WTC11 (cell line): ENCODE results near the gene PCIF1. TPM values are rescaled to one million over a fixed set of nuclear protein-coding genes. Genes with fewer than 3 reads are reported as not detected.

Experiments used
- ATAC-seq: fragments of 200-7000 bp; cut with Tn5 transposase; 2 replicates; pipeline ENCODE4 v1.10.0; 2021; ENCODE audit warnings: mild to moderate bottlenecking, moderate library complexity
- CTCF ChIA-PET: fragments of 300-600 bp; sonication (Branson Sonifier 250); formaldehyde crosslinking; loops from one replicate; lab custom pipeline; 2021; ENCODE audit warnings: antibody characterized with exemption; lab: Charles Lee
- POLR2A ChIA-PET: fragments of 350-600 bp; sonication (Branson Sonifier 250); formaldehyde crosslinking; loops from one replicate; lab custom pipeline; 2021; ENCODE audit warnings: antibody characterized with exemption; lab: Charles Lee
- DNase-seq: peaks from one replicate; pipeline ENCODE4 v3.0.0; 2021; ENCODE audit warnings: low spot score
- H3K27ac Mint-ChIP-seq: 2 replicates; pipeline ENCODE4 v1.8.0; 2021; ENCODE audit warnings: mixed read lengths
- H3K27me3 Mint-ChIP-seq: 2 replicates; pipeline ENCODE4 v1.8.0; 2021; ENCODE audit warnings: low read depth, mild to moderate bottlenecking, moderate library complexity, mixed read lengths
- H3K36me3 Mint-ChIP-seq: 2 replicates; pipeline ENCODE4 v1.8.0; 2021; ENCODE audit warnings: mixed read lengths
- H3K4me1 Mint-ChIP-seq: 2 replicates; pipeline ENCODE4 v1.8.0; 2022; ENCODE audit warnings: mixed read lengths
- H3K4me3 Mint-ChIP-seq: 2 replicates; pipeline ENCODE4 v1.8.0; 2021; ENCODE audit warnings: mild to moderate bottlenecking, moderate library complexity, mixed read lengths
- H3K9me3 Mint-ChIP-seq: 2 replicates; pipeline ENCODE4 v1.8.0; 2021; ENCODE audit warnings: mixed read lengths
- ATF1 ChIP-seq: sonication (generic); formaldehyde crosslinking; IDR thresholded peaks from 2 replicates; pipeline ENCODE4 v1.8.1; 2023; ENCODE audit warnings: mild to moderate bottlenecking, moderate library complexity, missing genetic modification reagents
- CDX4 ChIP-seq: fragments of 250-450 bp; sonication (Bioruptor Pico); IDR thresholded peaks from 2 replicates; pipeline ENCODE4 v1.9.0; 2021; ENCODE audit warnings: moderate library complexity, mild to moderate bottlenecking, inconsistent platforms, borderline replicate concordance
- CREM ChIP-seq: sonication (generic); formaldehyde crosslinking; IDR thresholded peaks from 2 replicates; pipeline ENCODE4 v1.8.1; 2022; ENCODE audit warnings: mild to moderate bottlenecking, missing genetic modification reagents, moderate library complexity
- E2F5 ChIP-seq: sonication (generic); formaldehyde crosslinking; IDR thresholded peaks from 2 replicates; pipeline ENCODE4 v1.8.1; 2022; ENCODE audit warnings: mild to moderate bottlenecking, moderate library complexity, missing genetic modification reagents
- FOXJ3 ChIP-seq: sonication (generic); formaldehyde crosslinking; IDR thresholded peaks from 2 replicates; pipeline ENCODE4 v1.9.0; 2021; ENCODE audit warnings: missing genetic modification reagents, mild to moderate bottlenecking, borderline replicate concordance
- FOXK1 ChIP-seq: sonication (generic); formaldehyde crosslinking; IDR thresholded peaks from 2 replicates; pipeline ENCODE4 v1.8.0; 2022; ENCODE audit warnings: mild to moderate bottlenecking, moderate library complexity, missing genetic modification reagents
- FOXP1 ChIP-seq: sonication (generic); formaldehyde crosslinking; IDR thresholded peaks from 2 replicates; pipeline ENCODE4 v1.8.0; 2022; ENCODE audit warnings: missing genetic modification reagents, mild to moderate bottlenecking, moderate library complexity, borderline replicate concordance
- HMGA2 ChIP-seq: fragments of 250-450 bp; sonication (Bioruptor Pico); IDR thresholded peaks from 2 replicates; pipeline ENCODE4 v1.4.0; 2021; ENCODE audit warnings: mild to moderate bottlenecking, moderate library complexity
- MXD4 ChIP-seq: fragments of 250-450 bp; sonication (Bioruptor Pico); IDR thresholded peaks from 2 replicates; pipeline ENCODE4 v1.8.0; 2021; ENCODE audit warnings: mild to moderate bottlenecking, moderate library complexity, borderline replicate concordance
- NFYB ChIP-seq: sonication (generic); formaldehyde crosslinking; conservative IDR thresholded peaks from 2 replicates; pipeline ENCODE4 v1.8.0; 2022; ENCODE audit warnings: low read depth, missing genetic modification reagents
- NR2C2 ChIP-seq: sonication (generic); formaldehyde crosslinking; IDR thresholded peaks from 2 replicates; pipeline ENCODE4 v1.8.0; 2022; ENCODE audit warnings: mild to moderate bottlenecking, missing genetic modification reagents
- RELA ChIP-seq: sonication (generic); formaldehyde crosslinking; IDR thresholded peaks from 2 replicates; pipeline ENCODE4 v1.8.1; 2022; ENCODE audit warnings: missing genetic modification reagents, mild to moderate bottlenecking, borderline replicate concordance
- RORB ChIP-seq: fragments of 250-450 bp; sonication (Bioruptor Pico); IDR thresholded peaks from 2 replicates; pipeline ENCODE4 v1.9.0; 2021; ENCODE audit warnings: mild to moderate bottlenecking
- SMAD3 ChIP-seq: sonication (generic); formaldehyde crosslinking; IDR thresholded peaks from 2 replicates; pipeline ENCODE4 v1.8.0; 2022; ENCODE audit warnings: missing genetic modification reagents, mild to moderate bottlenecking, borderline replicate concordance
- ZNF232 ChIP-seq: sonication (generic); formaldehyde crosslinking; IDR thresholded peaks from 2 replicates; pipeline ENCODE4 v1.8.0; 2022; ENCODE audit warnings: mild to moderate bottlenecking, missing genetic modification reagents
- total RNA-seq: library from RNA; stranded (reverse); gene quantifications from 3 replicates; pipeline ENCODE4 v1.2.3, GENCODE V29; 2021
- TF ChIP-seq, protein P1 (sequence below): fragments of 250-450 bp; sonication (Bioruptor Pico); IDR thresholded peaks from 2 replicates; pipeline ENCODE4 v1.9.0; 2021; ENCODE audit warnings: mild to moderate bottlenecking, borderline replicate concordance
- TF ChIP-seq, protein P2 (sequence below): sonication (generic); formaldehyde crosslinking; IDR thresholded peaks from 2 replicates; pipeline ENCODE4 v1.8.1; 2022; ENCODE audit warnings: mild to moderate bottlenecking, missing genetic modification reagents, moderate library complexity, borderline replicate concordance
- TF ChIP-seq, protein P3 (sequence below): sonication (generic); formaldehyde crosslinking; IDR thresholded peaks from 2 replicates; pipeline ENCODE4 v1.8.0; 2022; ENCODE audit warnings: mild to moderate bottlenecking, missing genetic modification reagents
- TF ChIP-seq, protein P4 (sequence below): sonication (generic); formaldehyde crosslinking; IDR thresholded peaks from 2 replicates; pipeline ENCODE4 v1.8.1; 2022; ENCODE audit warnings: missing genetic modification reagents, borderline replicate concordance
- TF ChIP-seq, protein P5 (sequence below): sonication (generic); formaldehyde crosslinking; IDR thresholded peaks from 2 replicates; pipeline ENCODE4 v1.8.1; 2022; ENCODE audit warnings: low read depth, missing genetic modification reagents, borderline replicate concordance
- TF ChIP-seq, protein P6 (sequence below): sonication (generic); formaldehyde crosslinking; IDR thresholded peaks from 2 replicates; pipeline ENCODE4 v1.8.0; 2023; ENCODE audit warnings: missing genetic modification reagents

Gene PCIF1
- total RNA-seq, 1 experiment from 2014 or later = 42.2 TPM

GRCh38 chr20:45890985-45891983, 43.2 kb upstream of the PCIF1 start, which contains the start of the genes CTSA and NEURL2:
TSS of gene CTSA (plus strand) at chr20:45891335. CDS start at chr20:45891569, 234 bp downstream.
TSS of gene NEURL2 (minus strand) at chr20:45891208. CDS start at chr20:45890991, 217 bp downstream.
- DNase-seq = peak; percentile 91
- ChIA-PET POLR2A (interaction anchor here (1.2 to 2.2 kb wide), 5 partner anchors 21 to 68 kb away, joined by 3 to 19 read pairs (median 8); partner anchors contain the start of genes PCIF1 and PLTP), CTCF (interaction anchor here (1.0 to 3.0 kb wide), 19 partner anchors 10 to 120 kb away, joined by 3 to 38 read pairs (median 12); partner anchors contain the start of genes PCIF1, PLTP, SNX21 and TNNC2)
- H3K27me3 Mint-ChIP-seq = no peaks in the 10 kb centered on the region; the same call in 1 of the 2 replicates
- H3K9me3 Mint-ChIP-seq = no peaks in the 10 kb centered on the region
- peak; percentile 33 for ATAC-seq
- peak within 1 kb of the TSS; percentile 78; the same call in 1 of the 2 replicates for H3K27ac Mint-ChIP-seq
- H3K36me3 Mint-ChIP-seq = peaks cover 4% of the 10 kb centered on the region
- peaks cover 12% of the 10 kb centered on the region for H3K4me1 Mint-ChIP-seq
- H3K4me3 Mint-ChIP-seq = peak within 1 kb of the TSS; percentile 87
- TF ChIP-seq, protein P1, sequence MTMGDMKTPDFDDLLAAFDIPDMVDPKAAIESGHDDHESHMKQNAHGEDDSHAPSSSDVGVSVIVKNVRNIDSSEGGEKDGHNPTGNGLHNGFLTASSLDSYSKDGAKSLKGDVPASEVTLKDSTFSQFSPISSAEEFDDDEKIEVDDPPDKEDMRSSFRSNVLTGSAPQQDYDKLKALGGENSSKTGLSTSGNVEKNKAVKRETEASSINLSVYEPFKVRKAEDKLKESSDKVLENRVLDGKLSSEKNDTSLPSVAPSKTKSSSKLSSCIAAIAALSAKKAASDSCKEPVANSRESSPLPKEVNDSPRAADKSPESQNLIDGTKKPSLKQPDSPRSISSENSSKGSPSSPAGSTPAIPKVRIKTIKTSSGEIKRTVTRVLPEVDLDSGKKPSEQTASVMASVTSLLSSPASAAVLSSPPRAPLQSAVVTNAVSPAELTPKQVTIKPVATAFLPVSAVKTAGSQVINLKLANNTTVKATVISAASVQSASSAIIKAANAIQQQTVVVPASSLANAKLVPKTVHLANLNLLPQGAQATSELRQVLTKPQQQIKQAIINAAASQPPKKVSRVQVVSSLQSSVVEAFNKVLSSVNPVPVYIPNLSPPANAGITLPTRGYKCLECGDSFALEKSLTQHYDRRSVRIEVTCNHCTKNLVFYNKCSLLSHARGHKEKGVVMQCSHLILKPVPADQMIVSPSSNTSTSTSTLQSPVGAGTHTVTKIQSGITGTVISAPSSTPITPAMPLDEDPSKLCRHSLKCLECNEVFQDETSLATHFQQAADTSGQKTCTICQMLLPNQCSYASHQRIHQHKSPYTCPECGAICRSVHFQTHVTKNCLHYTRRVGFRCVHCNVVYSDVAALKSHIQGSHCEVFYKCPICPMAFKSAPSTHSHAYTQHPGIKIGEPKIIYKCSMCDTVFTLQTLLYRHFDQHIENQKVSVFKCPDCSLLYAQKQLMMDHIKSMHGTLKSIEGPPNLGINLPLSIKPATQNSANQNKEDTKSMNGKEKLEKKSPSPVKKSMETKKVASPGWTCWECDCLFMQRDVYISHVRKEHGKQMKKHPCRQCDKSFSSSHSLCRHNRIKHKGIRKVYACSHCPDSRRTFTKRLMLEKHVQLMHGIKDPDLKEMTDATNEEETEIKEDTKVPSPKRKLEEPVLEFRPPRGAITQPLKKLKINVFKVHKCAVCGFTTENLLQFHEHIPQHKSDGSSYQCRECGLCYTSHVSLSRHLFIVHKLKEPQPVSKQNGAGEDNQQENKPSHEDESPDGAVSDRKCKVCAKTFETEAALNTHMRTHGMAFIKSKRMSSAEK (CRISPR knock-in tag) = no peak
- TF ChIP-seq, protein P2, sequence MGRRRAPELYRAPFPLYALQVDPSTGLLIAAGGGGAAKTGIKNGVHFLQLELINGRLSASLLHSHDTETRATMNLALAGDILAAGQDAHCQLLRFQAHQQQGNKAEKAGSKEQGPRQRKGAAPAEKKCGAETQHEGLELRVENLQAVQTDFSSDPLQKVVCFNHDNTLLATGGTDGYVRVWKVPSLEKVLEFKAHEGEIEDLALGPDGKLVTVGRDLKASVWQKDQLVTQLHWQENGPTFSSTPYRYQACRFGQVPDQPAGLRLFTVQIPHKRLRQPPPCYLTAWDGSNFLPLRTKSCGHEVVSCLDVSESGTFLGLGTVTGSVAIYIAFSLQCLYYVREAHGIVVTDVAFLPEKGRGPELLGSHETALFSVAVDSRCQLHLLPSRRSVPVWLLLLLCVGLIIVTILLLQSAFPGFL (CRISPR knock-in tag) = no peak
- no peak for TF ChIP-seq E2F5 (CRISPR knock-in tag)
- no peak for TF ChIP-seq ATF1 (CRISPR knock-in tag)
- no peak for TF ChIP-seq CREM
- TF ChIP-seq RELA = peak; percentile 44; the same call in 1 of the 2 replicates
- TF ChIP-seq RORB = no peak
- no peak for TF ChIP-seq HMGA2 (CRISPR knock-in tag)
- TF ChIP-seq, protein P3, sequence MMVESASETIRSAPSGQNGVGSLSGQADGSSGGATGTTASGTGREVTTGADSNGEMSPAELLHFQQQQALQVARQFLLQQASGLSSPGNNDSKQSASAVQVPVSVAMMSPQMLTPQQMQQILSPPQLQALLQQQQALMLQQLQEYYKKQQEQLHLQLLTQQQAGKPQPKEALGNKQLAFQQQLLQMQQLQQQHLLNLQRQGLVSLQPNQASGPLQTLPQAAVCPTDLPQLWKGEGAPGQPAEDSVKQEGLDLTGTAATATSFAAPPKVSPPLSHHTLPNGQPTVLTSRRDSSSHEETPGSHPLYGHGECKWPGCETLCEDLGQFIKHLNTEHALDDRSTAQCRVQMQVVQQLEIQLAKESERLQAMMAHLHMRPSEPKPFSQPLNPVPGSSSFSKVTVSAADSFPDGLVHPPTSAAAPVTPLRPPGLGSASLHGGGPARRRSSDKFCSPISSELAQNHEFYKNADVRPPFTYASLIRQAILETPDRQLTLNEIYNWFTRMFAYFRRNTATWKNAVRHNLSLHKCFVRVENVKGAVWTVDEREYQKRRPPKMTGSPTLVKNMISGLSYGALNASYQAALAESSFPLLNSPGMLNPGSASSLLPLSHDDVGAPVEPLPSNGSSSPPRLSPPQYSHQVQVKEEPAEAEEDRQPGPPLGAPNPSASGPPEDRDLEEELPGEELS (CRISPR knock-in tag) = peak; percentile 85; the same call in 1 of the 2 replicates
- no peak for TF ChIP-seq NFYB
- peak; percentile 93 for TF ChIP-seq FOXP1
- TF ChIP-seq, protein P4, sequence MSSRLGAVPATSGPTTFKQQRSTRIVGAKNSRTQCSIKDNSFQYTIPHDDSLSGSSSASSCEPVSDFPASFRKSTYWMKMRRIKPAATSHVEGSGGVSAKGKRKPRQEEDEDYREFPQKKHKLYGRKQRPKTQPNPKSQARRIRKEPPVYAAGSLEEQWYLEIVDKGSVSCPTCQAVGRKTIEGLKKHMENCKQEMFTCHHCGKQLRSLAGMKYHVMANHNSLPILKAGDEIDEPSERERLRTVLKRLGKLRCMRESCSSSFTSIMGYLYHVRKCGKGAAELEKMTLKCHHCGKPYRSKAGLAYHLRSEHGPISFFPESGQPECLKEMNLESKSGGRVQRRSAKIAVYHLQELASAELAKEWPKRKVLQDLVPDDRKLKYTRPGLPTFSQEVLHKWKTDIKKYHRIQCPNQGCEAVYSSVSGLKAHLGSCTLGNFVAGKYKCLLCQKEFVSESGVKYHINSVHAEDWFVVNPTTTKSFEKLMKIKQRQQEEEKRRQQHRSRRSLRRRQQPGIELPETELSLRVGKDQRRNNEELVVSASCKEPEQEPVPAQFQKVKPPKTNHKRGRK (CRISPR knock-in tag) = no peak
- no peak for TF ChIP-seq CDX4
- peak; percentile 96 for TF ChIP-seq FOXK1 (CRISPR knock-in tag)
- 0 out of 2 replicates have a peak, but pooled peaks have one; percentile 47 for TF ChIP-seq FOXJ3
- TF ChIP-seq, protein P5, sequence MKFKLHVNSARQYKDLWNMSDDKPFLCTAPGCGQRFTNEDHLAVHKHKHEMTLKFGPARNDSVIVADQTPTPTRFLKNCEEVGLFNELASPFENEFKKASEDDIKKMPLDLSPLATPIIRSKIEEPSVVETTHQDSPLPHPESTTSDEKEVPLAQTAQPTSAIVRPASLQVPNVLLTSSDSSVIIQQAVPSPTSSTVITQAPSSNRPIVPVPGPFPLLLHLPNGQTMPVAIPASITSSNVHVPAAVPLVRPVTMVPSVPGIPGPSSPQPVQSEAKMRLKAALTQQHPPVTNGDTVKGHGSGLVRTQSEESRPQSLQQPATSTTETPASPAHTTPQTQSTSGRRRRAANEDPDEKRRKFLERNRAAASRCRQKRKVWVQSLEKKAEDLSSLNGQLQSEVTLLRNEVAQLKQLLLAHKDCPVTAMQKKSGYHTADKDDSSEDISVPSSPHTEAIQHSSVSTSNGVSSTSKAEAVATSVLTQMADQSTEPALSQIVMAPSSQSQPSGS (CRISPR knock-in tag) = no peak
- TF ChIP-seq, protein P6, sequence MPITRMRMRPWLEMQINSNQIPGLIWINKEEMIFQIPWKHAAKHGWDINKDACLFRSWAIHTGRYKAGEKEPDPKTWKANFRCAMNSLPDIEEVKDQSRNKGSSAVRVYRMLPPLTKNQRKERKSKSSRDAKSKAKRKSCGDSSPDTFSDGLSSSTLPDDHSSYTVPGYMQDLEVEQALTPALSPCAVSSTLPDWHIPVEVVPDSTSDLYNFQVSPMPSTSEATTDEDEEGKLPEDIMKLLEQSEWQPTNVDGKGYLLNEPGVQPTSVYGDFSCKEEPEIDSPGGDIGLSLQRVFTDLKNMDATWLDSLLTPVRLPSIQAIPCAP (CRISPR knock-in tag) = 0 out of 2 replicates have a peak, but pooled peaks have one; percentile 5
- no peak for TF ChIP-seq MXD4
- 0 out of 2 replicates have a peak, but pooled peaks have one; percentile 18 for TF ChIP-seq NR2C2 (CRISPR knock-in tag)
- no peak for TF ChIP-seq ZNF232
- no peak for TF ChIP-seq SMAD3
